ENCODE results near the gene CDH23. TPM values are rescaled to one million over a fixed set of nuclear protein-coding genes. Genes with fewer than 3 reads are reported as not detected.

CDH23 gene
- total RNA-seq, 2 donors from 2014 or later = 3.9 to 4.4 TPM

GRCh38 chr10:71842856-71843686 lies 446.4 kb downstream of the CDH23 start:
- no peaks in the 10 kb centered on the region for H3K27me3 ChIP-seq
- no peaks in the 10 kb centered on the region for H3K36me3 ChIP-seq
- H3K4me1 ChIP-seq = peaks cover 0 to 77% of the 10 kb centered on the region in 2 donors
- H3K4me3 ChIP-seq = no peak overlapping the region
- TF ChIP-seq CTCF (IDR thresholded peaks at IDR 0.05) = no peak
- DNase-seq (ENCODE audit: low spot score) = no peak
- no peaks in the 10 kb centered on the region for H3K9me3 ChIP-seq
- peak overlapping the region; percentile 17 to 49 for H3K27ac ChIP-seq

DNA sequence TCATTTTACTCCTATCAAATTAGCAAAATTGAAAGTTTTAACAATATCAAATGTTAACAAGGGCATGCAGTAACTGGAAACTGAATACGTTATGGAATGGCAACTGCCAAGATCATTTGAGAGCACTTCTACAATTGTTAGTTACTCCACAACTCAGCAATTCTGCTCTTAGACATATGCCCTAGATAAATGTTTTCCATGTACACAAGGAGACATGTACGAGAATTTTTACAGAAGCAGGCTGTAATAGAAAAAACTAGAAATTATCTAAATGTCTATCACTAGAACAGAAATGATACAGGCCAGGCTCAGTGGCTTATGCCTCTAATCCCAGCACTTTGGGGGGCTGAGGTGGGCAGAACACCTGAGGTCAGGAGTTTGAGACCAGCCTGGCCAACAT lies 447.4 kb downstream of the CDH23 start:
- DNase-seq (ENCODE audit: low spot score) = no peak
- Histone ChIP-seq H3K36me3 (no peaks in the 10 kb centered on the region), H3K27me3 (no peaks in the 10 kb centered on the region), H3K9me3 (no peaks in the 10 kb centered on the region), H3K27ac (peak overlapping the region; percentile 17 to 49), H3K4me1 (peaks cover 0 to 77% of the 10 kb centered on the region in 2 donors), H3K4me3 (no peak overlapping the region)
- no peak for TF ChIP-seq CTCF (IDR thresholded peaks at IDR 0.05)

GRCh38 chr10:71844695-71845094 lies 448.0 kb downstream of the CDH23 start:
- H3K4me3 ChIP-seq = no peak overlapping the region
- no peaks in the 10 kb centered on the region for H3K9me3 ChIP-seq
- TF ChIP-seq CTCF (IDR thresholded peaks at IDR 0.05) = no peak
- H3K27me3 ChIP-seq = no peaks in the 10 kb centered on the region
- no peaks in the 10 kb centered on the region for H3K36me3 ChIP-seq
- peaks cover 0 to 77% of the 10 kb centered on the region in 2 donors for H3K4me1 ChIP-seq
- no peak overlapping the region for H3K27ac ChIP-seq
- DNase-seq (ENCODE audit: low spot score) = no peak

- Histone ChIP-seq H3K4me3 (no peak overlapping the region), H3K4me1 (peaks cover 0 to 74% of the 10 kb centered on the region in 2 donors), H3K27ac (peak overlapping the region; percentile 28 to 41), H3K27me3 (no peaks in the 10 kb centered on the region), H3K36me3 (no peaks in the 10 kb centered on the region), H3K9me3 (no peaks in the 10 kb centered on the region)
- TF ChIP-seq CTCF (IDR thresholded peaks at IDR 0.05) = no peak
- no peak for DNase-seq (ENCODE audit: low spot score)
Observed at GRCh38 chr10:71845410-71846405, 449.0 kb downstream of the CDH23 start.

GRCh38 chr10:71846816-71847215 lies 450.1 kb downstream of the CDH23 start:
- DNase-seq (ENCODE audit: low spot score) = no peak
- H3K27me3 ChIP-seq = no peaks in the 10 kb centered on the region
- H3K9me3 ChIP-seq = no peaks in the 10 kb centered on the region
- H3K4me3 ChIP-seq = no peak overlapping the region
- TF ChIP-seq CTCF (IDR thresholded peaks at IDR 0.05) = no peak
- H3K27ac ChIP-seq = no peak overlapping the region
- H3K4me1 ChIP-seq = peaks cover 0 to 68% of the 10 kb centered on the region in 2 donors
- H3K36me3 ChIP-seq = no peaks in the 10 kb centered on the region

All from right atrium auricular region (tissue), 2 donors.